Hepatic stellate cell (primary cell): Measurements from ENCODE around the gene PRKCA.
"Not testable (repeated sequence)": the region's sequence is repeated elsewhere in the genome, so short reads cannot be mapped to it uniquely, and the experiment has no call there.

ENCODE experiments used
- DNase-seq: peaks from one replicate; pipeline ENCODE4 v3.0.0; 2011; ENCODE audit warnings: low spot score

Gene PRKCA

GRCh38 chr17:66301864-66302741, at the start of gene PRKCA:
Gene PRKCA, plus strand, starts transcription at chr17:66302613.
- DNase-seq, result peak; percentile 75

- DNase-seq, result not testable (repeated sequence)
These were observed 49.0 kb upstream of the PRKCA start for GRCh38 chr17:66253458-66253857.

GRCh38 chr17:66255112-66255511, 47.3 kb upstream of the PRKCA start:
- DNase-seq, result peak; percentile 44

GRCh38 chr17:66255527-66255971, 46.9 kb upstream of the PRKCA start:
- DNase-seq, result no peak

GRCh38 chr17:66260275-66260674, 42.1 kb upstream of the PRKCA start:
- DNase-seq, result no peak

GRCh38 chr17:66260688-66261087, 41.7 kb upstream of the PRKCA start:
- DNase-seq, result no peak

- no peak for DNase-seq
These were observed 39.6 kb upstream of the PRKCA start for GRCh38 chr17:66262767-66263166.

- no peak for DNase-seq
These were observed 37.7 kb upstream of the PRKCA start for GRCh38 chr17:66264696-66265095.

- peak; percentile 49 for DNase-seq
These were observed 34.0 kb upstream of the PRKCA start for GRCh38 chr17:66268247-66268927.

- no peak for DNase-seq
These were observed 32.3 kb upstream of the PRKCA start for GRCh38 chr17:66270106-66270505.

- DNase-seq, result no peak
These were observed 30.9 kb upstream of the PRKCA start for GRCh38 chr17:66271512-66271911.

- peak; percentile 71 for DNase-seq
These were observed 29.4 kb upstream of the PRKCA start for GRCh38 chr17:66272811-66273585.

GRCh38 chr17:66273586-66273848, 28.9 kb upstream of the PRKCA start:
- no peak for DNase-seq

GRCh38 chr17:66275651-66276050, 26.8 kb upstream of the PRKCA start:
- DNase-seq, result peak; percentile 81

- DNase-seq, result no peak
These were observed 26.0 kb upstream of the PRKCA start for GRCh38 chr17:66276328-66276937.

- DNase-seq, result no peak
These were observed 25.2 kb upstream of the PRKCA start for GRCh38 chr17:66277191-66277590.

GRCh38 chr17:66281661-66282369, 20.6 kb upstream of the PRKCA start:
- DNase-seq, result no peak

GRCh38 chr17:66283296-66283934, 19.0 kb upstream of the PRKCA start:
- no peak for DNase-seq

GRCh38 chr17:66283971-66284370, 18.4 kb upstream of the PRKCA start:
- DNase-seq, result no peak

GRCh38 chr17:66285149-66285548, 17.3 kb upstream of the PRKCA start:
- no peak for DNase-seq

GRCh38 chr17:66287911-66288310, 14.5 kb upstream of the PRKCA start:
- DNase-seq, result no peak
